HL-60/S4 (cell line): ENCODE results near the gene GLP2R.

Experiments
- in situ Hi-C: fragments of 300-500 bp; cut with MboI; formaldehyde crosslinking; loops from 2 replicates; pipeline ENCODE4 v1.14.3; 2022; ENCODE audit warnings: low sequenced_read_pairs

The GLP2R gene

GRCh38 chr17:9917801-9918200 is 92.1 kb downstream of the GLP2R start:
- in situ Hi-C loops: loop anchor here (25.0 kb wide), 1 partner anchor 694 kb away; no protein-coding TSS in a partner anchor

- in situ Hi-C loops: loop anchor here (25.0 kb wide), 1 partner anchor 694 kb away; no protein-coding TSS in a partner anchor
Observed at GRCh38 chr17:9918352-9918751, 92.6 kb downstream of the GLP2R start.

GRCh38 chr17:9918804-9919352 is 93.2 kb downstream of the GLP2R start:
- in situ Hi-C loops: loop anchor here (25.0 kb wide), 1 partner anchor 693 kb away; no protein-coding TSS in a partner anchor

GRCh38 chr17:9921216-9921615 is 95.5 kb downstream of the GLP2R start:
- in situ Hi-C loops: loop anchor here (25.0 kb wide), 1 partner anchor 691 kb away; no protein-coding TSS in a partner anchor

- in situ Hi-C loops: loop anchor here (25.0 kb wide), 1 partner anchor 690 kb away; no protein-coding TSS in a partner anchor
Observed at GRCh38 chr17:9922012-9922848, 96.5 kb downstream of the GLP2R start.

- in situ Hi-C loops: loop anchor here (25.0 kb wide), 1 partner anchor 688 kb away; no protein-coding TSS in a partner anchor
Observed at GRCh38 chr17:9924735-9925191, 99.0 kb downstream of the GLP2R start.

GRCh38 chr17:9925457-9925856 is 99.7 kb downstream of the GLP2R start:
- in situ Hi-C loops: no loop called here

- in situ Hi-C loops: no loop called here
Observed at GRCh38 chr17:9926150-9926804, 100.6 kb downstream of the GLP2R start.

- in situ Hi-C loops: no loop called here
Observed at GRCh38 chr17:9928601-9929333, 103.0 kb downstream of the GLP2R start.

GRCh38 chr17:9929871-9930270 is 104.1 kb downstream of the GLP2R start:
- in situ Hi-C loops: no loop called here

GRCh38 chr17:9931144-9931741 is 105.5 kb downstream of the GLP2R start:
- in situ Hi-C loops: no loop called here

GRCh38 chr17:9932491-9932890 is 106.8 kb downstream of the GLP2R start:
- in situ Hi-C loops: no loop called here

GRCh38 chr17:9934331-9934730 is 108.6 kb downstream of the GLP2R start:
- in situ Hi-C loops: no loop called here

GRCh38 chr17:9935408-9935807 is 109.7 kb downstream of the GLP2R start:
- in situ Hi-C loops: no loop called here

GRCh38 chr17:9936095-9936494 is 110.4 kb downstream of the GLP2R start:
- in situ Hi-C loops: no loop called here

- in situ Hi-C loops: no loop called here
Observed at GRCh38 chr17:9937241-9937761, 111.6 kb downstream of the GLP2R start.

- in situ Hi-C loops: no loop called here
Observed at GRCh38 chr17:9937901-9938300, 112.2 kb downstream of the GLP2R start.

GRCh38 chr17:9938764-9939163 is 113.0 kb downstream of the GLP2R start:
- in situ Hi-C loops: no loop called here

- in situ Hi-C loops: no loop called here
Observed at GRCh38 chr17:9940841-9941240, 115.1 kb downstream of the GLP2R start.

- in situ Hi-C loops: no loop called here
Observed at GRCh38 chr17:9941305-9941704, 115.6 kb downstream of the GLP2R start.
